ENCODE data around the gene DUS2. TPM values are rescaled to one million over a fixed set of nuclear protein-coding genes. Genes with fewer than 3 reads are reported as not detected.
"Not testable (repeated sequence)": the region's sequence is repeated elsewhere in the genome, so short reads cannot be mapped to it uniquely, and the experiment has no call there.

Gene DUS2
- total RNA-seq, 4 donors from 2014 or later = 9.2 to 13.1 (median 11.2) TPM

GRCh38 chr16:67996666-67997065, 26.4 kb upstream of the DUS2 start:
- in situ Hi-C loops (cut with MboI; ENCODE audit: low pct_ligation_motif_present in 1 of 4, low pct_unique_long_range_greater_than_20kb in 1 of 4, low sequenced_read_pairs in 3 of 4) (loop anchor here in 1 of 4 donors (10.0 kb wide), 1 partner anchor 48 kb away; no protein-coding TSS in a partner anchor), intact Hi-C loops (cut with DNase I; ENCODE audit: low total_unique reads) (no loop called here)
- H3K4me1 ChIP-seq = peaks cover 5 to 21% (median 8%) of the 10 kb centered on the region in 4 donors
- TF ChIP-seq POLR2A (IDR thresholded peaks at IDR 0.05) = no peak
- TF ChIP-seq EP300 (IDR thresholded peaks at IDR 0.05; ENCODE audit: low read depth) = no peak
- no peak for TF ChIP-seq POLR2AphosphoS5 (IDR thresholded peaks at IDR 0.05)
- TF ChIP-seq, protein P1, sequence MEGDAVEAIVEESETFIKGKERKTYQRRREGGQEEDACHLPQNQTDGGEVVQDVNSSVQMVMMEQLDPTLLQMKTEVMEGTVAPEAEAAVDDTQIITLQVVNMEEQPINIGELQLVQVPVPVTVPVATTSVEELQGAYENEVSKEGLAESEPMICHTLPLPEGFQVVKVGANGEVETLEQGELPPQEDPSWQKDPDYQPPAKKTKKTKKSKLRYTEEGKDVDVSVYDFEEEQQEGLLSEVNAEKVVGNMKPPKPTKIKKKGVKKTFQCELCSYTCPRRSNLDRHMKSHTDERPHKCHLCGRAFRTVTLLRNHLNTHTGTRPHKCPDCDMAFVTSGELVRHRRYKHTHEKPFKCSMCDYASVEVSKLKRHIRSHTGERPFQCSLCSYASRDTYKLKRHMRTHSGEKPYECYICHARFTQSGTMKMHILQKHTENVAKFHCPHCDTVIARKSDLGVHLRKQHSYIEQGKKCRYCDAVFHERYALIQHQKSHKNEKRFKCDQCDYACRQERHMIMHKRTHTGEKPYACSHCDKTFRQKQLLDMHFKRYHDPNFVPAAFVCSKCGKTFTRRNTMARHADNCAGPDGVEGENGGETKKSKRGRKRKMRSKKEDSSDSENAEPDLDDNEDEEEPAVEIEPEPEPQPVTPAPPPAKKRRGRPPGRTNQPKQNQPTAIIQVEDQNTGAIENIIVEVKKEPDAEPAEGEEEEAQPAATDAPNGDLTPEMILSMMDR (IDR thresholded peaks at IDR 0.05) = no peak
- H3K4me3 ChIP-seq = no peak overlapping the region
- no peaks in the 10 kb centered on the region for H3K9me3 ChIP-seq
- no peaks in the 10 kb centered on the region for H3K27me3 ChIP-seq
- DNase-seq = no peak
- WGBS, 2 donors (ENCODE audit: low coverage in 1 of 2) = 67 to 92% methylated on average over 1 to 5 of the region's 5 CpGs
- H3K36me3 ChIP-seq = no peaks in the 10 kb centered on the region
- no peak overlapping the region for H3K27ac ChIP-seq

- H3K4me3 ChIP-seq; H3K9me3 ChIP-seq; DNase-seq; H3K36me3 ChIP-seq; H3K27me3 ChIP-seq; intact Hi-C loops (cut with DNase I; ENCODE audit: low total_unique reads): not testable (repeated sequence)
- 94% methylated on average over 24 of the region's 36 CpGs; no CpG with 5 or more reads in 1 of the 2 donors for WGBS, 2 donors (ENCODE audit: low coverage in 1 of 2)
- in situ Hi-C loops (cut with MboI; ENCODE audit: low pct_ligation_motif_present in 1 of 4, low pct_unique_long_range_greater_than_20kb in 1 of 4, low sequenced_read_pairs in 3 of 4) = loop anchor here in 1 of 4 donors (10.0 kb wide), 1 partner anchor 46 kb away; no protein-coding TSS in a partner anchor
- peaks cover 5 to 15% (median 6%) of the 10 kb centered on the region in 4 donors for H3K4me1 ChIP-seq
- H3K27ac ChIP-seq = peak overlapping the region in 1 of 4 donors; percentile 67
Measured at GRCh38 chr16:67998231-67998778, 24.8 kb upstream of the DUS2 start.

- in situ Hi-C loops (cut with MboI; ENCODE audit: low pct_ligation_motif_present in 1 of 4, low pct_unique_long_range_greater_than_20kb in 1 of 4, low sequenced_read_pairs in 3 of 4) = loop anchor here in 1 of 4 donors (10.0 kb wide), 1 partner anchor 46 kb away; no protein-coding TSS in a partner anchor
- H3K4me1 ChIP-seq; H3K9me3 ChIP-seq; H3K36me3 ChIP-seq; H3K27me3 ChIP-seq; intact Hi-C loops (cut with DNase I; ENCODE audit: low total_unique reads): not testable (repeated sequence)
- peak within 1 kb of the TSS in 1 of 4 donors; percentile 32 for H3K4me3 ChIP-seq
- TF ChIP-seq POLR2A (IDR thresholded peaks at IDR 0.05) (peak; percentile 50), POLR2AphosphoS5 (IDR thresholded peaks at IDR 0.05) (peak in 2 of 3 donors; percentile 22 to 55)
- peak within 1 kb of the TSS; percentile 61 to 69 (median 66) for H3K27ac ChIP-seq
- 8 to 68% methylated on average over 2 to 18 of the region's 18 CpGs for WGBS, 2 donors (ENCODE audit: low coverage in 1 of 2)
- peak; percentile 33 for DNase-seq
Measured at GRCh38 chr16:67998779-67999688, 24.1 kb upstream of the DUS2 start, which contains the start of gene DPEP2. DPEP2 (minus strand) TSS chr16:67999484; CDS start chr16:67993212, 6,272 bp downstream.

GRCh38 chr16:67999985-68000384, 23.1 kb upstream of the DUS2 start:
- H3K4me1 ChIP-seq = peaks cover 0 to 11% (median 0%) of the 10 kb centered on the region in 4 donors
- in situ Hi-C loops (cut with MboI; ENCODE audit: low pct_ligation_motif_present in 1 of 4, low pct_unique_long_range_greater_than_20kb in 1 of 4, low sequenced_read_pairs in 3 of 4) (loop anchor here in 1 of 4 donors (10.0 kb wide), 1 partner anchor 45 kb away; no protein-coding TSS in a partner anchor), intact Hi-C loops (cut with DNase I; ENCODE audit: low total_unique reads) (no loop called here)
- no peak for DNase-seq
- H3K36me3 ChIP-seq = no peaks in the 10 kb centered on the region
- H3K27ac ChIP-seq = peak overlapping the region; percentile 61 to 69 (median 66)
- no peak overlapping the region for H3K4me3 ChIP-seq
- 66% methylated on average over 2 of the region's 2 CpGs; no CpG with 5 or more reads in 1 of the 2 donors for WGBS, 2 donors (ENCODE audit: low coverage in 1 of 2)
- TF ChIP-seq EP300 (IDR thresholded peaks at IDR 0.05; ENCODE audit: low read depth) = no peak
- TF ChIP-seq POLR2A (IDR thresholded peaks at IDR 0.05) = no peak
- TF ChIP-seq POLR2AphosphoS5 (IDR thresholded peaks at IDR 0.05) = no peak
- TF ChIP-seq, protein P1 (IDR thresholded peaks at IDR 0.05) = no peak
- H3K9me3 ChIP-seq = no peaks in the 10 kb centered on the region
- H3K27me3 ChIP-seq = no peaks in the 10 kb centered on the region

GRCh38 chr16:68000450-68000849, 22.6 kb upstream of the DUS2 start:
- H3K27me3 ChIP-seq = no peaks in the 10 kb centered on the region
- intact Hi-C loops (cut with DNase I; ENCODE audit: low total_unique reads) (no loop called here), in situ Hi-C loops (cut with MboI; ENCODE audit: low pct_ligation_motif_present in 1 of 4, low pct_unique_long_range_greater_than_20kb in 1 of 4, low sequenced_read_pairs in 3 of 4) (no loop called here)
- no peaks in the 10 kb centered on the region for H3K9me3 ChIP-seq
- peak overlapping the region; percentile 61 to 69 (median 66) for H3K27ac ChIP-seq
- no peak for DNase-seq
- no peaks in the 10 kb centered on the region for H3K36me3 ChIP-seq
- 0 to 46% methylated on average over 1 to 3 of the region's 3 CpGs for WGBS, 2 donors (ENCODE audit: low coverage in 1 of 2)
- no peak overlapping the region for H3K4me3 ChIP-seq
- no peak for TF ChIP-seq EP300 (IDR thresholded peaks at IDR 0.05; ENCODE audit: low read depth)
- no peak for TF ChIP-seq POLR2A (IDR thresholded peaks at IDR 0.05)
- no peak for TF ChIP-seq POLR2AphosphoS5 (IDR thresholded peaks at IDR 0.05)
- TF ChIP-seq, protein P1 (IDR thresholded peaks at IDR 0.05) = no peak
- H3K4me1 ChIP-seq = peaks cover 0 to 15% (median 0%) of the 10 kb centered on the region in 4 donors
